ENCODE data around the gene NIPSNAP2.
"Not testable (repeated sequence)": the region's sequence is repeated elsewhere in the genome, so short reads cannot be mapped to it uniquely, and the experiment has no call there.

Gene NIPSNAP2

DNA sequence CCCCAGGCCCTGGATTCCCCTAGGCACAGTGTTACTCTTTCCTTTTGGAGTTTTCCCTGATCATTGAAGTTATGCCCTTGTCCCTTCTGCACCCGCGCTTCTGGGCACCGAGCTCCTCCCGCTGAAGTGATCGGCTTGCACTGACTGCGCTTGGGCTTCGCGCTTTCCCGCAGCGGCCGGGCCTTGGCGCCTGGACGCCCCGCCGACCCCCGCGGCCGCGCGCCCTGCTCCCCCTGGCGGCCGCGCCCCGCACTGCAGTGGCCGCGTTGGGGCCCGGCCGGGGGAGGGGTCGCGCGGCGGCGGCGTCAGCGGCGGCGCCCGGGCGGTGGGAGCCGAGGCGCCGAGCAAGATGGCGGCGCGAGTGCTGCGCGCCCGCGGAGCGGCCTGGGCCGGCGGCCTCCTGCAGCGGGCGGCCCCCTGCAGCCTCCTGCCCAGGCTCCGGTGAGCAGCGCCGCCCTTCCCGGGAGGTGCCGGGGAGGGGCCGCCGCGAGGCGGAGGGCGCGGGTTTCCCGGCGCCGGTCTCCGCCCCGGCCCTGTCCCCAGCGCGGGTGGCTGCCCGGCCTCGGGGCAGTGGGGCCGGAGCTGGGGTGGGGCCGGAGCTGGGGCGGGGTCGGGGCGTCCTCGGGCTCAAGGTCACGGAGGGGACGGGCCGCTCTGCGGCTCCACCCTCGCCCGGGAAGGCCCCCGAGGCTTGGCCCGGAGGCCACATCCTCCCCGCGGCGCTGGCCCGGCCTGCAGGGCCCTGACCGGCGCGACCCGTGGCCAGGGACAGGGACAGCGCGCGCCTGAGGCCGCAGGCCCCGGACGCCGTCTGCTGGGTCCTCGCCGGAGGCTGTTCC, at the start of gene NIPSNAP2:
Gene NIPSNAP2, plus strand, starts transcription at position 325 of the 839 bp plus-strand sequence. Its CDS starts 25 bp downstream, at position 350.
- DNase-seq, result peak; percentile 58

DNA sequence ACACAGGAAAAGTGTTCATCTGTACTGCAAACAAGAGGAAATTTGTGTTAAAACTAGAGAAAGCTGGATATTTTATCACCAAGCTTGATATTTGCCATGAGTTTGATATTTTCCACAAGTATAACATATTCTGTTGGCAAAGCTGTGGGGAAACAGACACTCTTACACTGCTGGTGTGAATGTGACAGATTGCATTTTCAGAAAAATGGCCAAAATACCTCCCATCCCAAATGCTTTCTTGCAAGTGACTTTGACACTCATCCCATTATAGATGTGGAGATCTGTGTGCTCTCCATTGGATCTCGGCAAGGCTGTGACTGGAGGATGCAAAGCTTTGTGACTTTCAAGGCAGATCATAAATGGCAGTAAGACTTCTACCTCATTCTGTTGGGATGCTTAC, 46.6 kb upstream of the NIPSNAP2 start:
- no peak for DNase-seq

DNA sequence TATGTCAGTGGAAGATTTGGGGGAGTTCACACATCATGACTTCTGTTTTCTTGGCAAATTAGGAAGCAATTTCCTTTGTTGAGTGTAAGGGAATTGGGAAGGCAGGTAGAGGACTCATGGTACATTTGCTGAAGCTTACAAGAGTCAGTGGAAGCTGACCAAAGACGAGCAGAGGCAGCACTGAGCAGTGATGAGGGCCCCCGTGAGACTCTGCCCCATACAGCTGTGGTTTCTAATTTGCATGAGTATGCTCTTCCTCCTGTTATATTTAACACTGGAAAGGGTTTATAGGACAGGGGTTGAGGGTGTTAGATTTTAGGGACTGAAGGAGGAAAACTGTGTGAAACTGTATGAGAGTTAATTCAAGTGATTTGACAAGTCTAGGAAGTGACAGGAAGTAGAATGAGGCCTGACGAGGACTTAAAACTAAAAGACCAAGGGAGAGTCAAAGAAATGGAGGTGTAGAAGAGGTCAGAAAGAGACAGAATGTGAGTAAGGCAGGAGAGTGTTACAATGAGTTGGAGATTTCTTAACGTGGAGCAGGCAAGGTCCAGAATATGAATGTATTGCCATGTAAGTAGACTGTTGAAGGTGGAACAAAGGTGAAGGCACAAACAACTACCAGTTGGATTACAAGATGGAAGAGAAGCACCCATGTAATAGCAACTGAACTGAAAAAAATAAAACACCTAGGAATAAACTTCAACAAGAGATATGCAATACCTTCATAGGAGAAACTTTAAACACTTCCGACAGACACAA, 36.2 kb upstream of the NIPSNAP2 start:
- no peak for DNase-seq

DNA sequence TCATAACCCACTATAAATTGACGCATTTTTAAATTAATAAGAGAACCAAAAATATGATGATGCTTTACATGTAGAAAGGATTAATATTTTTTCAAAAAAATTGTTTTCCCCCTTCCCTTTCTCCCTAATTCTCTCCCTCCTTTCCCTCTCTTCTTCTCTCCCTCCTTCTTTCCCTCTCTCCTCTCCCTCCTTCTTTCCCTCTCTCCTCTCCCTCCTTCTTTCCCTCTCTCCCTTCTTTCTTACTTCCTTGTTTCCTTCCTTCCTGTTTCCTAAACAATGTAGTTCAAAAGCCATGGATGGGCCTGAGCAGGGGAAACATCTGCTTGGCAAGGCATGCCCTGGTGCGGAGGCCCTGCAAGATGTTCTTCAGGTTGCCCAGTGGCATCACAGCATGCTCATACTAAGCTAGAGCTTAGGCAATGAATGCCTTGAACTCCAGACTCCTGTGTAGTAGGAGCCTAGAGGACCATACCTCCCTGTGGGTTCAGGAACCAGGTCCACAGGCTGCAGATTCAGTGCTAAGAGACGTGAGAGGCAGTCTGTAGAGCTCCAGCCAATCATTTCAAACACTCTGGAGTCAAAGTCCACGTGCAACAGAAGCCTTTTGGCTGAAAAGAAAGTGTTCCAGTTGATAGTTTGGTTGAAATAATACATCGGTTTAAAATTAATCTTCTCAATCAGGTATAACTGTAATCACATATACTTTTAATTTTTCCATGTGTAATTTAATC, 32.8 kb upstream of the NIPSNAP2 start:
- no peak for DNase-seq

DNA sequence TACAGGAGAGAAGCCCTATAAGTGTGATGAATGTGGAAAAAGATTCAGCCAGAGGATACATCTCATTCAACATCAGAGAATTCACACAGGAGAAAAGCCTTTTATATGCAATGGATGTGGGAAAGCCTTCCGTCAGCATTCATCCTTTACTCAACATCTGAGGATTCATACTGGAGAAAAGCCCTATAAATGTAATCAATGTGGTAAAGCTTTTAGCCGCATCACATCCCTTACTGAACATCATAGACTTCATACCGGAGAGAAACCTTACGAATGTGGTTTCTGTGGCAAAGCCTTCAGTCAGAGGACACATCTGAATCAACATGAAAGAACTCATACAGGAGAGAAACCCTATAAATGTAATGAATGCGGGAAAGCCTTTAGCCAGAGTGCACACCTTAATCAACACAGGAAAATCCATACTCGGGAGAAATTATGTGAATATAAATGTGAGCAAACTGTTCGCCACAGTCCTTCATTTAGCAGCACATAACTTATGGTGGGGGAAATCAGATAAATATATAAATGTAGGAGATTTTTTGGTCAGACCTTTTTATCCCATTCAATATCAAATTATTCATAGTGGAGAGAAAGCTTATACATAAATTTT, 24.8 kb upstream of the NIPSNAP2 start:
- no peak for DNase-seq

DNA sequence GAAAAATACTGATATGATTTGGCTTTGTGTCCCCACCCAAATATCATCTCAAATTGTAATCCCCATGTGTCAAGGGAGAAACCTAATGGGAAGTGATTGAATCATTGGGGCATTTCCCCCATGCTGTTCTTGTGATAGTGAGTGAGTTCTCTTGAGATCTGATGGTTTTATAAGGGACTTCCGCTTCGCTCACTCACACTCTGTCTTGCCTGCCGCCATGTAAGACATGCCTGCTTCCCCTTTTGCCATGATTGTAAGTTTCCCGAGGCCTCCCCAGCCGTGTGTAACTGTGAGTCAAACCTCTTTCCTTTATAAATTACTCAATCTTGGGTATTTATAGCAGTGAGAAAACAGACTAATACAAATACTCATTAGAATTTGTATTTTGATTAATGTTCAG, 17.8 kb upstream of the NIPSNAP2 start:
- no peak for DNase-seq

DNA sequence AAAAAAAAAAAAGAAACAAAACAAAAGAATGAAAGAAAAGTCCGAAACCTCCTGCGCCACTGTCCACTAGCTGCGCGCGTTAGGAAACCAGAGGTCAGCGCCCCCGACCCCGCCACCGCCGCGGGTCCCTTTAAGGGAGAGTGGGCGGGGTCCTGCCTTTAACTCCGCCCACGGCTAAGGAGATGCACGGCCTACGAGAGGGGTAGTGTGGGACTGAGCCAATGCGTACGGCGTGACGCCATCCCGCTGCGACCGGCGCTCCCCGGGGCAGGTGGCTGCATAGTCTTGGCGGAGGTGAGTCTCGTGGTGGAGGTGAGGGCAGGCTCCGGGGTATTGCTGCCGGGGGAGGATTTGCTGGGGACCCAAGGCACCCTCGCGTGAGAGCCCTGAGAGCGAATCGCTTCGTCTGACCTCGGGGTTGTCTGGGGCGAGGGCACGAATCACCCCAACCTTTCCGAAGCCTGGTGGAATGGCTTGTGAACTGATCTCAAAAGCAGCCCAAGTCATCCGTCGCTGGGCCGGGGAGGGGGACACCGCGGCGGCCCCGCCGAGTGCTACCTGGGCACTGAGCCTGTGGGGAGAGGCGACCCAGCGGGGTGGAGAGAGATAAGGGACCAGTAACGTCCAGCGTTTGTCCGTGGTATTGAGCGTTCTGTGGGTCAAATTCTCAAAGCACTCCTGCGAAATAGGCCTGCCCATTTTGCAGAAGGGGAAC, 12.6 kb upstream of the NIPSNAP2 start, which contains the start of gene MRPS17:
Gene MRPS17, plus strand, starts transcription at position 241 of the 715 bp plus-strand sequence. CDS start 1,319 bp downstream, outside the sequence.
- peak; percentile 77 for DNase-seq

DNA sequence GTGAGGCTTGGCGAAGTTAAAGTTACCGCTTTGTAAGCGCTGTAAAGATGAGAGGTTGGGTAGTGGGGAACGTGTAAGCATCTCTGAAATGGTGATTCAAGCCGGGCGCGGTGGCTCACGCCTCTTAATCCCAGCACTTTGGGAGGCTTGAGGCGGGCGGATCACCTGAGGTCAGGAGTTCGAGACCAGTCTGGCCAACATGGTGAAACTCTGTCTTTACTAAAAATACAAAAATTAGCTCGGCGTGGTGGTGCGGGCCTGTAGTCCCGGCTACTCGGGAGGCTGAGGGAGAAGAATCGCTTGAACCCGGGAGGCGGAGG, 12.1 kb upstream of the NIPSNAP2 start:
- not testable (repeated sequence) for DNase-seq

DNA sequence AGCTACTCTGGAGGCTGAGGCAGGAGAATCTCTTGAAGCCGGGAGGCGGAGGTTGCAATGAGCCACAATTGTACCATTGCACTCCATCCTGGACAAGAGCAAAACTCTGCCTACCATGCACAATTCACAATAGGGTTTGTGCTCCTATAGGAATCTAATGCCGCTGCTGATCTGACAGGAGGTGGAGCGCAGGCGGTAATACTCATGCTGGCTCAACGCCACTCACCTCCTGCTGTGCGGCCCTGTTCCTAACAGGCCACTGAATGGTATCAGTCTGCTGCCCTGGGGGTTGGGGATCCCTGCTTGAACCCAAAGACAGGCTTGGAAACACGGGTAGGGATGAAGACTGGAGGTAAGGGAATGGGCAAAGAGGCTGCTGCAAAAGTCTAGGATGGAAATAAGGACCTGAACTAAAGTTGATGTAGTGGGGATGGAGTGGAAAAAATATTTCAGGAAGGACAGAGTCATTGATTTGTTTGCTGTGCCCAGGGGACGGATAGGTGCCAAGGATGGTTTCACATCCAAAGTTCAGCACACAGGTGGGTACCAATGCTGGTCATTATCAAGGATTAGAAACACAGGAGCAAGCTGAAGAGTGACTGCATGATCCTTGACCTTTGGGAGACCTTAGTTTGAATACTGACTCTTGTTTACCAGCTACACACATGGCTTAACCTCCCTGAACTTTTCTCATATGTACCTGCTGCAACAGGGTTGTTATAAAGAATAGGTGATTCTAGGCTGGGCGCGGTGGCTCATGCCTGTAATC, 10.5 kb upstream of the NIPSNAP2 start:
- DNase-seq, result no peak

DNA sequence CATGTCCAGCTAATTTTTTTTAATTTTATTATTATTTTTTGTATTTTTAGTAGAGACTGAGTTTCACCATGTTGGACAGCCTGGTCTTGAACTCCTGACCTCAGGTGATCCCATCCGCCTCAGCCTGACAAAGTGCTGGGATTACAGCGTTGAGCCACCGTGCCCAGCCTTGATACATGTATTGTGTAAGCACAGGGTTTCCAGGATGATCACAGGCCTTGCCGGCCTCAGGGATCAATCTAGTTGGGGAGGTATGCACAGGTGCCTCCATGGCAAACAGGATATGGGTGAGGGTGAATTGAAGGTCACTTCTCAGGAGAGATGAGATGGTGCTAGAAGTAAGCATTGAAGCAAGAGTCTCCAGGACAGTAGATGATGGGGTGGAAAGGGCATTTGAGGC, 7.2 kb upstream of the NIPSNAP2 start:
- no peak for DNase-seq

DNA sequence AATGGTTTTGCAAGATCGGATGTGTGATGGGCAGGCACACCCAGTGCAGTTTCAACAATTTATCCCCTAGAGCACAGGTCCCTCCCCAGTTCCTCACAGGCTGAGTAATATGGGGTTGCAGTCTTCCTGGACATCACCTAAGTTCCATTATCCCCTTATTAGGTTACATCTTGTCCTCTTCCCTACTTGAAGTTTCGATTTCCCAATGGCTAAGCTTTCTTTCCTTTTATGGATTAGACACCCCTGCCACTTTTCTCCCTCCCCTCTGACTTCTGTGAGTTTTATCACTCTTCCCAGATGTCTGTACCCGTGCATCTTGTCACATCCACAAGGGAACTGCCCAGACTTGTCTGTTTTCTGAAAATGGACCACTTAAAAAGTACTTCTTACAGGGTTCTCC, 2.4 kb upstream of the NIPSNAP2 start:
- no peak for DNase-seq

DNA sequence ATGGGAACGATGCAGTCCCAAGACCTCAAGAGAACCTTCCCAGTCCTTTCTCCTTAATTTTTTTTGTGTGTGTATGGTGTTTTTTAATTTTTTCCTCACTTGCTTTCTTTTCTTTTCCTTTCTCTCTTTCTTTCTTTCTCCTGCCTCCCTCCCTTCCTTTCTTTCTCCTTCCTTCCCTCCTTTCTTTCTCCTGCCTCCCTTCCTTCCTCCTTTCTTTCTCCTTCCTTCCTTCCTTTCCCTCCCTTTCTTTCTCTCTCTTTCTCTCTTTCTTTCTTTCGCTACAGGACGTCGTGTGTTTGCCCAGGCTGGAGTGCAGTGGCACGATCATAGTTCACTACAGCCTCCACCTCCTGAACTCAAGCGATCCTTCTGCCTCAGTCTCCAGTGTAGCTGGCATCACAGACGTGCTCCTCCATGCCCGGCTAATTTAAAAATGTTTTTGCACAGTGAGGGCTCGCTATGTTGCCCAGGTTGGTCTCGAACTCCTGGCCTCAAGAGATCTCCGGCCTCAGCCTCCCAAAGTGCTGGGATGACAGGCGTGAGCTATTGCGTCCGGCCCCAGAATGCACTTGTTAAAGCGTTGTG, 709 bp upstream of the NIPSNAP2 start:
- no peak for DNase-seq

DNA sequence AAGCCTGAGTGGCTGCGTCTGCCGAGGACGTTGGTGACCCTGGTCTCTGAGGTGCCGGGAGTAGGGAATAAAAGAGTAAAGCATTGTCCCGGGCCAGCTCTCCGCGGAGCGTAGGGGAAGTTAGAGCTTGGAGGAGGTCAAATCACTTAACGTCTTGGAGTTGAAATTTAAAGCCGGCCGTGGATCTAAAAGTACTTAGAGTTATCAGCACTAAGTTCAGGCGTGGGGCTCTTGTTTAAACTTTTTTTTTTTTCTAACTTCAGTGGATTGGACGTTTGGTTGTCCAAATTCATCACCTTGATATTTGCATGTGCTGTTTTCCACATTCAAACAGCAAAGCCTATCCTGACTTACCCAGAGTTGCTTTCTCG, 700 bp downstream of the NIPSNAP2 start:
- DNase-seq, result no peak

DNA sequence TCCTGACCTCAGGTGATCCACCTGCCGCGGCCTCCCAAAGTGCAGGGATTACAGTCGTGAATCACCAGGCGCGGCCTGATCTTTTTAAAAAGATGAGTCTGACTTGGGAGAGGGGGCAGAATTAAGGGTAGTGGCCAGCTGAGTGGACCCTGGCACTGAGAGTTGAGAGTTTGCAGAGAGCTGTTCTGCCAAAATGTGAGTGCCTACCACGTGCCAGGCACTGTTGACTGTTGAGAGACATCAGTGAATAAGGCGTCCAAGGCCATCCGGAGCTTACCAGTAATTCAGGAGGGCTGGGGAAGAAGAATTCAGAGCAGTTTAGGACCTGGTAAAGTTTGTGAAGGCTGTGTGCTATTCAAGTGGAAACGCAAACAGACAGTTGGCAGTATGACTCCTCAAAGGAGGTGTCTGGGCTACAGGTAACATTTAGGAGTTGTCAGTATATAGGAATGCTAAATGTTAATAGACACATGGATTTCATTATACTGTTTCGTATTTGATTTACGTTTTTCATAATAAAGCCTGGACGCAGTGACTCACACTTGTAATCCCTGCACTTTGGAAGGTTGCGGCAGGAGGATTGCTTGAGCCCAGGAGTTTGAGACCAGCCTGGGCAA, 1.5 kb downstream of the NIPSNAP2 start:
- no peak for DNase-seq

DNA sequence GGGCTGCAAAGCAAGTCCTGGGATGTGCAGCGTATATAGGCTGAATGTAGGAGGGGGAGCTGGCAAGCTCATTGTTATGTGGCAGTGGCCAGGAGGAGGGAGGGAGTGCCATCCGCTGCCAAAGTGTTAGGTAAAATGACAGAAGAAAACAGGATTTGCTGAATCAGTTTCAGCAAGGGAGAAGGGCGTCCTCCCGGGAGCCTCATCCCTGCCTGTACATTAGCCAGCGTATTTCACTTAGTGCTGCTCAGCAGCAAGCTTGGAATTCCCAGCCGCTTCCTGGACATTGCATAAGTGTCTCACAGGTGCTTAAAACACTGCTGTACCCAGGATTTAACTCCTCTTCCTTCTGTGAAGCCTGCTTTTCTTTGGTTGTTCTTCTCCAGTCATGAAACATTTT, 2.5 kb downstream of the NIPSNAP2 start:
- no peak for DNase-seq

DNA sequence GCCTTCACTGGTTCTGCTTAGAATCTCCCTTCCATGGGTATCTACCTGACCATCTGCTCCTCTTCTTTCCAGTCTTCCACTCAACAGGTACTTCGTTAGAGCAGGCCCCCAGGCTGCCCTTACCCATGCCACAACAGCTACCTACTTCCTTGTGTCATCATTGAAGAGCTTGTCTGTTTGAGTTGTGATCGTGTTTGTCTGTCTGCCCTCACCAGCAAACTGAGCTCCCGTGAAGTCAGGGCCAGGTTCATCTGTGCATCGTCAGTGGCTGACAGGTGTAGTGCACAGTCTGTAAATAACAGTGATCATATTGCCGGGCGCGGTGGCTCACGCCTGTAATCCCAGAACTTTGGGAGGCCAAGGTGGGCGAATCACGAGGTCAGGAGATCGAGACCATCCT, 5.0 kb downstream of the NIPSNAP2 start:
- no peak for DNase-seq

DNA sequence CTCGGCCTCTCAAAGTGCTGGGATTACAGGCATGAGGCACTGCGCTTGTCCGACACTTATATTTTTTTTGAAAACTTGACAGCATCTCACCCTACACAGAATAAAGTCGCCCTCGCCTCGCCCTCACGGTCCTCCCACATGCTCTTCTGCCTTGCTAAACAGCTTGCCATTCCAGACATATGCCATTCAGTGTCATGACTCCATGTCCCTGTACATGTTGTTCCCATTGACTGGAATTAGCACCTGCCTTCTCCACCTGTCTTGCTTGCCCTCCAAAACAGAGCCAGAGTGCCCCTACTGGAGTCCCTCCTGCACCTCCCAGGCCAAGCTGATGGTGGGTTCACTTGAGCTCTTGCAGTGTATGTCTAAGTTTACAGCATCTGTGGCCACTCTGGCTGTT, 6.2 kb downstream of the NIPSNAP2 start:
- DNase-seq, result no peak

DNA sequence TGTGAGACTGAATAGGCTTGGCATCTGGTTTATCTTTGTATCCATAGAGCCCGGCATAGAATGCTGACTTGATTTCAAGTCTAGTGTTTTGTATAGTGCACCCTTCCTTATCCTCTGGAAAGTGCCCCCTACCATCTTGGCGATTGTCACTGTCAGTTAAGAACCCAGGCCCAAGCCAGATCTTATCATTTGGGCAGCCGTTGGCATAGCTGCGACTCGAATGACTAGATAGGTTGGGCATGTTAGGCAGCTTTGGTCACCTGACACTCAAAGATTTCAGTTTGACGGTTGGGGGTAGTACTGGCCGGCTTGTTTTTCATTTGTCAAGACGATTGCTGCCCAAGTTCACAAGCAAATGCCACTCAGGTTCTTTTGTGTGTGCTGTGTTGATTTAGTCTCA, 6.6 kb downstream of the NIPSNAP2 start:
- no peak for DNase-seq

DNA sequence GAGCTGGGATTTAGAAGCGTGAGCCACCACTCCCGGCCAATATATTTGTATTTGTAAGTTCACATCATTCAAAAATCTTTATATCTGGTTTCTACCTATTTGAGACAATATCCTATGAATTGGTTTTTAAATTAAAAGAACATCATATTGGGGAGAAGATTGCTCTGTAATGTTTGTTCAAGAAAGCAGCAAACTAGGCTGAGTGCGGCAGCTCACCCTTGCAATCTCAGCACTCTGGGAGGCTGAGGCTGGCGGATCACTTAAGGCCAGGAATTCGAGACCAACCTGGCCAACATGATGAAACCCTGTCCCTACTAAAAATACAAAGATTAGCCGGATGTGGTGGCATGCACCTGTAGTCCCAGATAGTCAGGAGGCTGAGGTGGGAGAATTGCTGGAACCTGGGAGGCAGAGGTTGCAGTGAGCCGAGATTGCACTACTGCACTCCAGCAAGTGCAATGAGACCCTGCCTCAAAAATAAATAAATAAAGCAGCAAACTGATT, 9.4 kb downstream of the NIPSNAP2 start:
- no peak for DNase-seq

DNA sequence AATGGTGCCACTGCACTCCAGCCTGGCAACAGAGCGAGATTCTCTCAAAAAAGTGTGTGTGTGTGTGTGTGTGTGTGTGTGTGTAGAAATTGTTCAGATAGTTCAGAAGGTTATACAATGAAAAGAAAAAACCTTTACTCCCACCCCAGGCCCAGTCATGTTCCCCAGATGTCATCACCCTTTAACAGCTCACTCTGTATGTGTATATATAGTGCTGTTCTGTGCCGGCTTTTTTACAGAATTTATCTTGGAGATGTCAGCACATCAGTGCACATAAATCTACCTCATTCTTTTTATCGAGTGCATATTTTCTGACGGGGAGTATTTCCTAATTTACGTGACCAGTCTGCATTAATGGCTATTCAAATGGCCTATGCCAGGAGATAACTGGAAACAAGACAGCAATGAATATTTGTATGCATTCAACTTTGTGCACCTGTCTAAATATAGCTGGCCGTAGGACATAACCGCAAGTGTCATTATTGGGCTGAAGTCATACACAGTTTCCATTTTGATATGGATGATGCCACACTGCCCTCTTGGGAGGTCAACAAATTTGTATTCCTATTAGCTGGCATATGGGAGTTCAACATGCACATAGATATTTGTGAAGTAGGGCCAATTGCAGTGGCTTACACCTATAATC, 11.7 kb downstream of the NIPSNAP2 start:
- DNase-seq, result no peak

Measured in T1000 (cell line).